Raji (cell line): ENCODE data around the gene CYP26A1.

Experiments used
- POLR2A ChIP-seq: IDR thresholded peaks from 2 replicates; pipeline ENCODE4 v1.6.1; 2011; ENCODE audit warnings: low read depth, low read length, control low read depth; ENCODE audit not compliant: insufficient read depth

The CYP26A1 gene

GRCh38 chr10:93073539-93074146 is at the start of gene CYP26A1:
Gene CYP26A1 (plus strand): TSS chr10:93073893. CDS start chr10:93073935, 42 bp downstream.
- TF ChIP-seq POLR2A = no peak

GRCh38 chr10:93026072-93026471 is 47.6 kb upstream of the CYP26A1 start:
- TF ChIP-seq POLR2A = no peak

GRCh38 chr10:93027508-93027907 is 46.2 kb upstream of the CYP26A1 start:
- no peak for TF ChIP-seq POLR2A

- no peak for TF ChIP-seq POLR2A
These were observed 44.8 kb upstream of the CYP26A1 start for GRCh38 chr10:93028883-93029282.

GRCh38 chr10:93030409-93030808 is 43.3 kb upstream of the CYP26A1 start:
- no peak for TF ChIP-seq POLR2A

- TF ChIP-seq POLR2A = no peak
These were observed 41.4 kb upstream of the CYP26A1 start for GRCh38 chr10:93032105-93032808.

- TF ChIP-seq POLR2A = no peak
These were observed 40.9 kb upstream of the CYP26A1 start for GRCh38 chr10:93032809-93033137.

GRCh38 chr10:93034426-93034825 is 39.3 kb upstream of the CYP26A1 start:
- TF ChIP-seq POLR2A = no peak

- no peak for TF ChIP-seq POLR2A
These were observed 34.6 kb upstream of the CYP26A1 start for GRCh38 chr10:93039110-93039509.

GRCh38 chr10:93039721-93040120 is 34.0 kb upstream of the CYP26A1 start:
- no peak for TF ChIP-seq POLR2A

GRCh38 chr10:93054486-93054885 is 19.2 kb upstream of the CYP26A1 start:
- no peak for TF ChIP-seq POLR2A

GRCh38 chr10:93058139-93058538 is 15.6 kb upstream of the CYP26A1 start:
- TF ChIP-seq POLR2A = no peak

- no peak for TF ChIP-seq POLR2A
These were observed 13.5 kb upstream of the CYP26A1 start, which contains the start of gene CYP26C1 for GRCh38 chr10:93059975-93060886. Gene CYP26C1 (plus strand): TSS chr10:93060798. CDS start chr10:93061264, 466 bp downstream.

- no peak for TF ChIP-seq POLR2A
These were observed 12.7 kb upstream of the CYP26A1 start for GRCh38 chr10:93060887-93061593.
